Body of pancreas (tissue), 4 donors: ENCODE measurements around the gene PLCB1. TPM values are rescaled to one million over a fixed set of nuclear protein-coding genes. Genes with fewer than 3 reads are reported as not detected.

Source experiments
- ATAC-seq: fragments of 150-250 bp; one replicate; pipeline ENCODE4 v1.9.1; 2016
- DNase-seq, 4 donors: peaks; one replicate each; pipeline ENCODE4 v3.0.0-alpha.2; 2019
- H3K27ac ChIP-seq, 4 donors: fragments of 200-600 bp; sonication (generic); 1 replicate in 3 of 4; 2 replicates in 1 of 4; pipeline versions ENCODE4 v1.5.1 to v1.6.1; 2016 to 2019; ENCODE audit warnings: mild to moderate bottlenecking in 1 of 4, mixed read lengths in 1 of 4, moderate library complexity in 1 of 4
- H3K27me3 ChIP-seq, 2 donors: fragments of 200-600 bp; sonication (generic); one replicate each; pipeline ENCODE4 v1.6.0; 2016; ENCODE audit warnings: mild to moderate bottlenecking in 1 of 2
- H3K36me3 ChIP-seq, 2 donors: fragments of 200-600 bp; sonication (generic); replicated peaks in 1 of 2; 2 replicates each; pipeline ENCODE4 v1.5.1; 2016; ENCODE audit warnings: low read depth in 2 of 2; ENCODE audit not compliant: insufficient read depth in 1 of 2
- H3K4me1 ChIP-seq: fragments of 200-600 bp; sonication (generic); one replicate; pipeline ENCODE4 v1.6.0; 2016
- H3K4me3 ChIP-seq, 2 donors: fragments of 200-600 bp; sonication (generic); 1 replicate in 1 of 2; 2 replicates in 1 of 2; pipeline ENCODE4 v1.5.1; 2016 to 2019
- H3K9me3 ChIP-seq, 3 donors: fragments of 200-600 bp; sonication (generic); 1 replicate in 2 of 3; 2 replicates in 1 of 3; pipeline ENCODE4 v1.5.1; 2016
- POLR2A ChIP-seq, 3 donors: fragments of 450-650 bp; IDR thresholded peaks; one replicate each; pipeline ENCODE4 v1.6.1; 2016; ENCODE audit warnings: antibody characterized with exemption in 3 of 3, mild to moderate bottlenecking in 2 of 3
- WGBS, 2 donors: methylation state at CpG; one replicate each; pipeline ENCODE4 v1.1.5; 2017; 5-methylcytosine and 5-hydroxymethylcytosine counted together
- intact Hi-C: fragments of 100-400 bp; cut with DNase I; formaldehyde crosslinking; loops from one replicate; pipeline ENCODE4 v1.15.1; 2023
- total RNA-seq, 2 donors: library from RNA; depleted of rRNA; stranded (reverse); fragments of >200 nt; gene quantifications; one replicate each; pipeline ENCODE4 v1.1.0, GENCODE V29; 2016
- TF ChIP-seq, protein P1 (sequence below), 7 experiments: fragments of 450-650 bp in 4 of 7; fragments of 200-600 bp in 3 of 7; sonication (generic) in 3 of 7; IDR thresholded peaks; one replicate each; pipeline ENCODE4 v1.5.1; 2016 to 2019; ENCODE audit warnings: antibody characterized with exemption in 7 of 7

Gene PLCB1
- total RNA-seq, 2 donors from 2014 or later: 32.9 to 46.1 TPM

DNA sequence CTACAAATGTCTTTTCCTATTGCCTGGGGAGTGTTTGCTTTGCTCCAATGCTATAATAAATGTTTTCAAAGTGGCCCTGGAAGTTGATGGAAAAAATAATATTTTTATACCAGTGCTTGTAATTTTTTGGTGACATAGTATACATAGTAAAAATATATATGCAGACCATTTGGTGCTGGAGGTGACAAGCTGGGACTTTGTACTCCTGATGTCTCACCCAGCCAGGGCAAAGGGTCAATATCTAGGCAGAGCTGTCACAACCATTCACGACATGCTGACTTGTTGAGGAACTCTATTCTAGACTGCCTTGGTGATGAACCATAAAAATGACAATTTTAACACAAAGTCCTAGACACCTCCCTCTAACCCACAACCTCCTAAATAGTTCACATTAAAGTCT lies 203.0 kb downstream of the PLCB1 start:
- TF ChIP-seq, protein P1, sequence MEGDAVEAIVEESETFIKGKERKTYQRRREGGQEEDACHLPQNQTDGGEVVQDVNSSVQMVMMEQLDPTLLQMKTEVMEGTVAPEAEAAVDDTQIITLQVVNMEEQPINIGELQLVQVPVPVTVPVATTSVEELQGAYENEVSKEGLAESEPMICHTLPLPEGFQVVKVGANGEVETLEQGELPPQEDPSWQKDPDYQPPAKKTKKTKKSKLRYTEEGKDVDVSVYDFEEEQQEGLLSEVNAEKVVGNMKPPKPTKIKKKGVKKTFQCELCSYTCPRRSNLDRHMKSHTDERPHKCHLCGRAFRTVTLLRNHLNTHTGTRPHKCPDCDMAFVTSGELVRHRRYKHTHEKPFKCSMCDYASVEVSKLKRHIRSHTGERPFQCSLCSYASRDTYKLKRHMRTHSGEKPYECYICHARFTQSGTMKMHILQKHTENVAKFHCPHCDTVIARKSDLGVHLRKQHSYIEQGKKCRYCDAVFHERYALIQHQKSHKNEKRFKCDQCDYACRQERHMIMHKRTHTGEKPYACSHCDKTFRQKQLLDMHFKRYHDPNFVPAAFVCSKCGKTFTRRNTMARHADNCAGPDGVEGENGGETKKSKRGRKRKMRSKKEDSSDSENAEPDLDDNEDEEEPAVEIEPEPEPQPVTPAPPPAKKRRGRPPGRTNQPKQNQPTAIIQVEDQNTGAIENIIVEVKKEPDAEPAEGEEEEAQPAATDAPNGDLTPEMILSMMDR (IDR thresholded peaks at IDR 0.05): no peak
- no peak for TF ChIP-seq POLR2A (IDR thresholded peaks at IDR 0.05)
- no peaks in the 10 kb centered on the region for H3K36me3 ChIP-seq
- ATAC-seq (no peak), DNase-seq (no peak)
- peak overlapping the region in 1 of 4 donors; percentile 39 for H3K27ac ChIP-seq
- no peak overlapping the region for H3K4me3 ChIP-seq
- H3K27me3 ChIP-seq: no peaks in the 10 kb centered on the region
- H3K4me1 ChIP-seq: peaks cover 55% of the 10 kb centered on the region
- H3K9me3 ChIP-seq: no peaks in the 10 kb centered on the region
- 7 to 12% methylated on average over 1 of the region's 1 CpG for WGBS, 2 donors
- intact Hi-C loops: no loop called here

GRCh38 chr20:8335495-8336195 lies 203.6 kb downstream of the PLCB1 start:
- H3K27ac ChIP-seq: peak overlapping the region in 1 of 4 donors; percentile 5
- WGBS, 2 donors: 91 to 95% methylated on average over 7 of the region's 7 CpGs
- peaks cover 51% of the 10 kb centered on the region for H3K4me1 ChIP-seq
- ATAC-seq: no peak
- TF ChIP-seq, protein P1 (IDR thresholded peaks at IDR 0.05): no peak
- no peak for TF ChIP-seq POLR2A (IDR thresholded peaks at IDR 0.05)
- DNase-seq: no peak
- intact Hi-C loops: no loop called here
- H3K27me3 ChIP-seq: no peaks in the 10 kb centered on the region
- H3K9me3 ChIP-seq: no peaks in the 10 kb centered on the region
- H3K4me3 ChIP-seq: no peak overlapping the region
- H3K36me3 ChIP-seq: no peaks in the 10 kb centered on the region

GRCh38 chr20:8339349-8339748 lies 207.3 kb downstream of the PLCB1 start:
- TF ChIP-seq, protein P1 (IDR thresholded peaks at IDR 0.05): no peak
- no peak for TF ChIP-seq POLR2A (IDR thresholded peaks at IDR 0.05)
- Histone ChIP-seq H3K27ac (peak overlapping the region in 2 of 4 donors; percentile 13 to 34), H3K4me1 (peaks cover 63% of the 10 kb centered on the region), H3K36me3 (no peaks in the 10 kb centered on the region), H3K4me3 (no peak overlapping the region), H3K9me3 (no peaks in the 10 kb centered on the region), H3K27me3 (no peaks in the 10 kb centered on the region)
- intact Hi-C loops: no loop called here
- 30 to 39% methylated on average over 3 of the region's 3 CpGs for WGBS, 2 donors
- ATAC-seq (no peak), DNase-seq (peak in 3 of 4 donors; percentile 31 to 61 (median 34))

DNA sequence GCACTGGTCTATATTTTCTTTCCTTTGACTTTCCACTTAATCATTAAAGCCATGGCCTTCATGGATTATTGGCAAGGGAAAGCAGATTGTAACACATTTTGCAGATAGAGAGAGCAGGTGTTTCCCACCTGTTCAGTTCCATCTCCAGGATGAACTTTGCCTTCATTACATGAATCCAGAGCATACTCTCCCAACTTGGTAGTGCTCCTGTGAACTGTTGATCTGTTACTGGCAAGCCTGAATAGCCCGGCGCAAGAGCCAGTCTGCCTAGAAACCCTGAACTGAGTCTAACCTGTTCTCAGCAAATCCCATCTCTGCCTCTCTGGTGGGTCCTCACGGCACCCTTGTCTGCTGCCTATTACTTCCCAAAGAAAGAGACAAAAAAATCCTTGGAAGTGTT lies 210.3 kb downstream of the PLCB1 start:
- H3K27ac ChIP-seq: peak overlapping the region; percentile 36 to 78 (median 67)
- peaks cover 77% of the 10 kb centered on the region for H3K4me1 ChIP-seq

More for the DNA sequence above, 210.3 kb downstream of the PLCB1 start:
- TF ChIP-seq, protein P1 (IDR thresholded peaks at IDR 0.05): no peak
- peak in 1 of 3 donors; percentile 7 for TF ChIP-seq POLR2A (IDR thresholded peaks at IDR 0.05)
- 28 to 55% methylated on average over 3 of the region's 3 CpGs for WGBS, 2 donors
- no peaks in the 10 kb centered on the region for H3K36me3 ChIP-seq
- intact Hi-C loops: no loop called here
- H3K9me3 ChIP-seq: no peaks in the 10 kb centered on the region
- ATAC-seq (peak; percentile 85), DNase-seq (peak; percentile 29 to 79 (median 62))
- no peaks in the 10 kb centered on the region for H3K27me3 ChIP-seq
- H3K4me3 ChIP-seq: no peak overlapping the region
